ENCODE data around the gene PSMF1. TPM values are rescaled to one million over a fixed set of nuclear protein-coding genes. Genes with fewer than 3 reads are reported as not detected.

The PSMF1 gene
- total and polyA plus RNA-seq, 8 donors = 22.0 to 297 (median 43.2) TPM

- H3K27me3 ChIP-seq = no peaks in the 10 kb centered on the region
- H3K4me3 ChIP-seq = no peak overlapping the region
- no peak for DNase-seq
- no peak overlapping the region for H3K27ac ChIP-seq
- 87 to 95% (median 93%) methylated on average over 5 of the region's 5 CpGs for WGBS, 5 donors
- H3K4me1 ChIP-seq = peaks cover 3 to 7% (median 6%) of the 10 kb centered on the region in 4 donors
- TF ChIP-seq POLR2AphosphoS5 (IDR thresholded peaks at IDR 0.05) = no peak
- TF ChIP-seq CTCF (IDR thresholded peaks at IDR 0.05) = no peak
- TF ChIP-seq EP300 (IDR thresholded peaks at IDR 0.05) = no peak
- TF ChIP-seq POLR2A (IDR thresholded peaks at IDR 0.05) = no peak
- no peaks in the 10 kb centered on the region for H3K36me3 ChIP-seq
- no peaks in the 10 kb centered on the region for H3K9me3 ChIP-seq
- intact Hi-C loops (cut with DNase I; ENCODE audit: low total_unique reads) = no loop called here
Measured at GRCh38 chr20:1112908-1113307, 5.5 kb upstream of the PSMF1 start.

- no peaks in the 10 kb centered on the region for H3K27me3 ChIP-seq
- intact Hi-C loops (cut with DNase I; ENCODE audit: low total_unique reads) = no loop called here
Measured at GRCh38 chr20:1118004-1118335, 432 bp upstream of the PSMF1 start.

GRCh38 chr20:1119128-1119505 lies 715 bp downstream of the PSMF1 start:
- H3K9me3 ChIP-seq = no peaks in the 10 kb centered on the region
- intact Hi-C loops (cut with DNase I; ENCODE audit: low total_unique reads) = no loop called here
- DNase-seq = no peak

More at GRCh38 chr20:1118004-1118335, 432 bp upstream of the PSMF1 start:
- Histone ChIP-seq H3K4me3 (peak overlapping the region; percentile 74 to 95 (median 87)), H3K36me3 (peaks cover 6 to 9% (median 8%) of the 10 kb centered on the region in 4 donors), H3K27ac (peak overlapping the region; percentile 67 to 91 (median 86)), H3K9me3 (no peaks in the 10 kb centered on the region), H3K4me1 (peaks cover 44 to 51% (median 49%) of the 10 kb centered on the region in 4 donors)
- WGBS, 5 donors = 14 to 22% (median 17%) methylated on average over 13 of the region's 13 CpGs
- no peak for DNase-seq
- no peak for TF ChIP-seq EP300 (IDR thresholded peaks at IDR 0.05)
- TF ChIP-seq POLR2AphosphoS5 (IDR thresholded peaks at IDR 0.05) = no peak
- TF ChIP-seq POLR2A (IDR thresholded peaks at IDR 0.05) = no peak
- TF ChIP-seq CTCF (IDR thresholded peaks at IDR 0.05) = no peak

GRCh38 chr20:1119524-1119923 lies 1.1 kb downstream of the PSMF1 start:
- intact Hi-C loops (cut with DNase I; ENCODE audit: low total_unique reads) = no loop called here
- H3K4me1 ChIP-seq = peaks cover 48 to 66% (median 61%) of the 10 kb centered on the region in 4 donors

More at GRCh38 chr20:1119128-1119505, 715 bp downstream of the PSMF1 start:
- Histone ChIP-seq H3K4me3 (peak overlapping the region; percentile 74 to 95 (median 87)), H3K4me1 (peaks cover 48 to 62% (median 59%) of the 10 kb centered on the region in 4 donors), H3K27ac (peak overlapping the region; percentile 76 to 91 (median 86)), H3K36me3 (peaks cover 6 to 17% (median 9%) of the 10 kb centered on the region in 4 donors), H3K27me3 (no peaks in the 10 kb centered on the region)
- 2 to 20% (median 6%) methylated on average over 5 to 8 of the region's 8 CpGs for WGBS, 5 donors
- TF ChIP-seq POLR2A (IDR thresholded peaks at IDR 0.05) = no peak
- TF ChIP-seq CTCF (IDR thresholded peaks at IDR 0.05) = no peak
- TF ChIP-seq EP300 (IDR thresholded peaks at IDR 0.05) = no peak
- TF ChIP-seq POLR2AphosphoS5 (IDR thresholded peaks at IDR 0.05) = no peak

GRCh38 chr20:1121429-1121828 lies 3.0 kb downstream of the PSMF1 start:
- no peak for TF ChIP-seq POLR2A (IDR thresholded peaks at IDR 0.05)
- TF ChIP-seq EP300 (IDR thresholded peaks at IDR 0.05) = no peak
- no peak for TF ChIP-seq POLR2AphosphoS5 (IDR thresholded peaks at IDR 0.05)
- H3K36me3 ChIP-seq = peaks cover 18 to 37% (median 26%) of the 10 kb centered on the region in 4 donors
- peak overlapping the region in 2 of 5 donors; percentile 27 to 82 for H3K27ac ChIP-seq
- no peak for DNase-seq
- H3K4me1 ChIP-seq = peaks cover 48 to 73% (median 61%) of the 10 kb centered on the region in 4 donors
- H3K27me3 ChIP-seq = no peaks in the 10 kb centered on the region
- 81 to 93% (median 90%) methylated on average over 1 of the region's 1 CpG for WGBS, 5 donors
- intact Hi-C loops (cut with DNase I; ENCODE audit: low total_unique reads) = no loop called here
- H3K4me3 ChIP-seq = peak overlapping the region in 1 of 4 donors; percentile 0
- no peaks in the 10 kb centered on the region for H3K9me3 ChIP-seq

More at GRCh38 chr20:1119524-1119923, 1.1 kb downstream of the PSMF1 start:
- WGBS, 5 donors = 8 to 27% (median 14%) methylated on average over 3 of the region's 3 CpGs
- H3K27ac ChIP-seq = peak overlapping the region in 4 of 5 donors; percentile 85 to 91 (median 86)
- peaks cover 6 to 21% (median 11%) of the 10 kb centered on the region in 4 donors for H3K36me3 ChIP-seq
- DNase-seq = no peak
- no peaks in the 10 kb centered on the region for H3K27me3 ChIP-seq
- peak overlapping the region; percentile 74 to 95 (median 87) for H3K4me3 ChIP-seq
- H3K9me3 ChIP-seq = no peaks in the 10 kb centered on the region
- no peak for TF ChIP-seq EP300 (IDR thresholded peaks at IDR 0.05)
- no peak for TF ChIP-seq POLR2A (IDR thresholded peaks at IDR 0.05)

Data from stomach (tissue), 9 donors.